CD14-positive monocyte (primary cell): ENCODE measurements around the gene ADH1A. TPM values are rescaled to one million over a fixed set of nuclear protein-coding genes. Genes with fewer than 3 reads are reported as not detected.
"Not testable (repeated sequence)": the region's sequence is repeated elsewhere in the genome, so short reads cannot be mapped to it uniquely, and the experiment has no call there.

Experiments used
- DNase-seq, 3 donors: peaks; one replicate each; pipeline ENCODE4 v3.0.0-alpha.2; 2011 to 2022
- H2AFZ ChIP-seq: 2 replicates; pipeline ENCODE4 v1.6.0; 2012; ENCODE audit warnings: mild to moderate bottlenecking, low read depth, low read length, inconsistent platforms; ENCODE audit not compliant: insufficient read depth, poor library complexity, severe bottlenecking
- H3K27ac ChIP-seq, 2 donors: 1 replicate in 1 of 2; 2 replicates in 1 of 2; pipeline ENCODE4 v1.5.1; 2012 to 2013; ENCODE audit warnings: low read length in 2 of 2, control low read depth in 1 of 2, inconsistent platforms in 1 of 2, low read depth in 1 of 2, mild to moderate bottlenecking in 1 of 2
- H3K27me3 ChIP-seq, 2 donors: one replicate each; pipeline versions ENCODE4 v1.6.0 to v1.6.1; 2011 to 2013; ENCODE audit warnings: low read length in 2 of 2; ENCODE audit not compliant: control insufficient read depth in 2 of 2, insufficient read depth in 2 of 2
- H3K36me3 ChIP-seq, 2 donors: replicated peaks in 1 of 2; 1 replicate in 1 of 2; 2 replicates in 1 of 2; pipeline versions ENCODE4 v1.5.1 to v1.6.1; 2012 to 2013; ENCODE audit warnings: low read length in 2 of 2, control low read depth in 1 of 2, inconsistent platforms in 1 of 2, mild to moderate bottlenecking in 1 of 2; ENCODE audit not compliant: insufficient read depth in 2 of 2, control insufficient read depth in 1 of 2
- H3K4me1 ChIP-seq, 2 donors: 1 replicate in 1 of 2; 2 replicates in 1 of 2; pipeline versions ENCODE4 v1.5.1 to v1.6.1; 2012 to 2013; ENCODE audit warnings: low read length in 2 of 2, control low read depth in 1 of 2, inconsistent platforms in 1 of 2, mild to moderate bottlenecking in 1 of 2, moderate library complexity in 1 of 2; ENCODE audit not compliant: insufficient read depth in 2 of 2, control insufficient read depth in 1 of 2
- H3K4me2 ChIP-seq: replicated peaks from 2 replicates; pipeline ENCODE3; 2012; ENCODE audit warnings: low read length, moderate library complexity, mild to moderate bottlenecking; ENCODE audit not compliant: poor library complexity, severe bottlenecking; ENCODE audit errors: extremely low read depth
- H3K4me3 ChIP-seq, 3 experiments: fragments of 200-600 bp in 1 of 3; sonication (generic) in 1 of 3; replicated peaks in 1 of 3; 1 replicate in 2 of 3; 2 replicates in 1 of 3; pipeline ENCODE4 v1.5.1; 2011 to 2013; ENCODE audit warnings: low read length in 3 of 3, mild to moderate bottlenecking in 3 of 3, control low read depth in 2 of 3, low read depth in 2 of 3, inconsistent platforms in 1 of 3, moderate library complexity in 1 of 3
- H3K79me2 ChIP-seq: 2 replicates; pipeline ENCODE4 v1.6.0; 2012; ENCODE audit warnings: mild to moderate bottlenecking, control low read depth, inconsistent platforms, low read length, moderate library complexity; ENCODE audit not compliant: insufficient read depth
- H3K9ac ChIP-seq: 2 replicates; pipeline ENCODE4 v1.6.0; 2017; ENCODE audit warnings: low read length, mild to moderate bottlenecking; ENCODE audit not compliant: insufficient read depth, poor library complexity, severe bottlenecking
- H3K9me3 ChIP-seq, 2 donors: replicated peaks in 1 of 2; 1 replicate in 1 of 2; 2 replicates in 1 of 2; pipeline versions ENCODE4 v1.5.1 to v1.6.1; 2012 to 2013; ENCODE audit warnings: low read length in 2 of 2, control low read depth in 1 of 2; ENCODE audit not compliant: control insufficient read depth in 1 of 2, insufficient read depth in 1 of 2
- H4K20me1 ChIP-seq: 2 replicates; pipeline ENCODE4 v1.6.0; 2012; ENCODE audit warnings: mild to moderate bottlenecking, low read length, control low read depth, moderate library complexity; ENCODE audit not compliant: insufficient read depth
- H3K27ac Mint-ChIP-seq, 7 donors: one replicate each; pipeline ENCODE4 v1.8.0; 2020; ENCODE audit warnings: mild to moderate bottlenecking in 7 of 7, mixed read lengths in 7 of 7, moderate library complexity in 6 of 7, inconsistent platforms in 2 of 7
- H3K27me3 Mint-ChIP-seq, 3 donors: one replicate each; pipeline ENCODE4 v1.8.0; 2021 to 2022; ENCODE audit warnings: low read depth in 3 of 3, mild to moderate bottlenecking in 3 of 3, mixed read lengths in 3 of 3, moderate library complexity in 3 of 3, inconsistent platforms in 1 of 3
- H3K36me3 Mint-ChIP-seq, 2 donors: one replicate each; pipeline ENCODE4 v1.8.0; 2020; ENCODE audit warnings: mixed read lengths in 2 of 2, inconsistent platforms in 1 of 2, mild to moderate bottlenecking in 1 of 2
- H3K4me1 Mint-ChIP-seq: one replicate; pipeline ENCODE4 v1.8.0; 2020; ENCODE audit warnings: mild to moderate bottlenecking, mixed read lengths
- H3K4me3 Mint-ChIP-seq, 2 donors: one replicate each; pipeline ENCODE4 v1.8.0; 2020; ENCODE audit warnings: mild to moderate bottlenecking in 2 of 2, mixed read lengths in 2 of 2, moderate library complexity in 1 of 2
- H3K9me3 Mint-ChIP-seq, 7 donors: one replicate each; pipeline ENCODE4 v1.8.0; 2020 to 2022; ENCODE audit warnings: mixed read lengths in 7 of 7, mild to moderate bottlenecking in 6 of 7, moderate library complexity in 6 of 7, inconsistent platforms in 2 of 7
- CTCF ChIP-seq: fragments of 200-600 bp; IDR thresholded peaks from one replicate; pipeline ENCODE4 v1.8.0; 2022; ENCODE audit warnings: antibody characterized with exemption, mild to moderate bottlenecking
- WGBS: methylation state at CpG from one replicate; pipeline ENCODE4 v1.1.5; 2013; ENCODE audit warnings: missing lambda C conversion rate; ENCODE audit not compliant: insufficient coverage; 5-methylcytosine and 5-hydroxymethylcytosine counted together
- intact Hi-C, 2 donors: fragments of 100-400 bp; cut with micrococcal nuclease; formaldehyde crosslinking; loops; one replicate each; pipeline versions ENCODE4 v1.15.0 to v1.15.1; 2023
- polyA plus RNA-seq, 3 donors: library from polyadenylated mRNA; depleted of rRNA in 1 of 3; unstranded in 2 of 3; stranded (reverse) in 1 of 3; fragments of 300-500 nt in 2 of 3; fragments of >200 nt in 1 of 3; fragmentation: Illumina TruSeq in 2 of 3; gene quantifications; 1 replicate in 2 of 3; 2 replicates in 1 of 3; pipeline ENCODE4 v1.2.3, GENCODE V29; 2012 to 2021

ADH1A gene
- polyA plus RNA-seq, 3 donors = not detected

GRCh38 chr4:99235955-99236354, 54.8 kb downstream of the ADH1A start:
- Histone ChIP-seq H3K4me1 (no peaks in the 10 kb centered on the region), H3K79me2 (no peaks in the 10 kb centered on the region), H3K4me2 (no peak overlapping the region), H3K4me3 (no peak overlapping the region), H4K20me1 (no peaks in the 10 kb centered on the region), H2AFZ (no peak overlapping the region), H3K27me3 (no peaks in the 10 kb centered on the region), H3K9me3 (peaks cover 4 to 16% of the 10 kb centered on the region in 2 donors), H3K9ac (no peak overlapping the region), H3K27ac (no peak overlapping the region), H3K36me3 (no peaks in the 10 kb centered on the region)
- no peak overlapping the region for H3K27ac Mint-ChIP-seq
- no peak overlapping the region for H3K4me3 Mint-ChIP-seq
- peaks cover 6 to 19% (median 12%) of the 10 kb centered on the region in 7 donors for H3K9me3 Mint-ChIP-seq
- no peak for DNase-seq
- TF ChIP-seq CTCF = no peak
- H3K27me3 Mint-ChIP-seq = peaks cover 0 to 2% (median 0%) of the 10 kb centered on the region in 3 donors
- no CpG with 5 or more reads among the region's 1 CpG for WGBS
- H3K4me1 Mint-ChIP-seq = no peaks in the 10 kb centered on the region
- intact Hi-C loops = no loop called here
- H3K36me3 Mint-ChIP-seq = no peaks in the 10 kb centered on the region

GRCh38 chr4:99234331-99235010, 56.3 kb downstream of the ADH1A start:
- Histone ChIP-seq H3K27me3 (no peaks in the 10 kb centered on the region), H3K36me3 (no peaks in the 10 kb centered on the region), H4K20me1 (no peaks in the 10 kb centered on the region), H3K9me3 (peaks cover 4 to 15% of the 10 kb centered on the region in 2 donors), H2AFZ (no peak overlapping the region), H3K9ac (no peak overlapping the region), H3K4me2 (no peak overlapping the region), H3K4me1 (no peaks in the 10 kb centered on the region), H3K27ac (no peak overlapping the region), H3K4me3 (no peak overlapping the region), H3K79me2 (no peaks in the 10 kb centered on the region)
- peaks cover 6 to 19% (median 12%) of the 10 kb centered on the region in 7 donors for H3K9me3 Mint-ChIP-seq
- peaks cover 0 to 2% (median 0%) of the 10 kb centered on the region in 3 donors for H3K27me3 Mint-ChIP-seq
- intact Hi-C loops = no loop called here
- no peaks in the 10 kb centered on the region for H3K4me1 Mint-ChIP-seq
- no CpG with 5 or more reads among the region's 2 CpGs for WGBS
- TF ChIP-seq CTCF = no peak
- no peaks in the 10 kb centered on the region for H3K36me3 Mint-ChIP-seq
- no peak overlapping the region for H3K27ac Mint-ChIP-seq
- H3K4me3 Mint-ChIP-seq = no peak overlapping the region
- no peak for DNase-seq

GRCh38 chr4:99233397-99233796, 57.4 kb downstream of the ADH1A start:
- H3K9me3 Mint-ChIP-seq = peaks cover 6 to 18% (median 10%) of the 10 kb centered on the region in 7 donors
- H3K27ac ChIP-seq, H3K27ac Mint-ChIP-seq, H2AFZ ChIP-seq, H3K4me1 Mint-ChIP-seq, H3K4me3 Mint-ChIP-seq, H3K4me1 ChIP-seq, H3K9me3 ChIP-seq, H3K4me3 ChIP-seq, H4K20me1 ChIP-seq, intact Hi-C loops, H3K36me3 Mint-ChIP-seq, DNase-seq, H3K9ac ChIP-seq, H3K4me2 ChIP-seq, H3K36me3 ChIP-seq, H3K27me3 ChIP-seq, H3K79me2 ChIP-seq, H3K27me3 Mint-ChIP-seq: not testable (repeated sequence)
- WGBS = no CpG with 5 or more reads among the region's 2 CpGs
